ENCODE data around the gene VTI1A. TPM values are rescaled to one million over a fixed set of nuclear protein-coding genes. Genes with fewer than 3 reads are reported as not detected.

VTI1A gene
- polyA plus RNA-seq, 2 of the 4 experiments (the other 2 are of a cell fraction) = 17.0 to 25.3 TPM

DNA sequence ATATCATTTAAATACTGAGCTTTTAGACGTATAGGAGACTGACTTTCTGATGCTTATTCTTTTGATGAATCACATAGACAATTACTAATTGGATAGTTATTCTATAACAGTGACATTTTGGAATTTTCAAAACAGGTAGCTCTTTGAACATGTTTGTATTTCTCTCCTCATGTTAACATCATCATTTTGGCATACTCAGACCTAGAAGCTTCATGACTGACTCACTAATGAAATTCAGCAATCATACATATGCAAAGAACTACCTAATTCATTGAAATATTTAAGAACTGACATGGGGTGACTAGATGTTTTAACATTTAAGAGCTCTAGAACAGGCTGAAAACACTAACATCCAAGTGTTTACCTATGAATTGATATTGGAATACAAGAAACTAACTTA, 192.3 kb downstream of the VTI1A start:
- H3K9me3 ChIP-seq = no peaks in the 10 kb centered on the region
- TF ChIP-seq FOSB (CRISPR knock-in tag; IDR thresholded peaks at IDR 0.05) (no peak), ZSCAN20 (CRISPR knock-in tag; IDR thresholded peaks at IDR 0.05) (no peak), MAZ (IDR thresholded peaks at IDR 0.05; ENCODE audit: borderline replicate concordance, low read depth, low read length) (no peak), ZNF302 (CRISPR knock-in tag; IDR thresholded peaks at IDR 0.05) (no peak), HOXB5 (CRISPR knock-in tag; IDR thresholded peaks at IDR 0.05) (no peak), SREBF2 (IDR thresholded peaks at IDR 0.05) (no peak), EP300 (IDR thresholded peaks at IDR 0.05) (no peak), MAFK (IDR thresholded peaks at IDR 0.05; ENCODE audit: partially characterized antibody) (no peak), CBX2 (IDR thresholded peaks at IDR 0.05; ENCODE audit: borderline replicate concordance, low read depth) (no peak), RFX5 (IDR thresholded peaks at IDR 0.05) (no peak), MYC (IDR thresholded peaks at IDR 0.05; ENCODE audit: borderline replicate concordance, low read length) (no peak)
- TF ChIP-seq, protein P1, sequence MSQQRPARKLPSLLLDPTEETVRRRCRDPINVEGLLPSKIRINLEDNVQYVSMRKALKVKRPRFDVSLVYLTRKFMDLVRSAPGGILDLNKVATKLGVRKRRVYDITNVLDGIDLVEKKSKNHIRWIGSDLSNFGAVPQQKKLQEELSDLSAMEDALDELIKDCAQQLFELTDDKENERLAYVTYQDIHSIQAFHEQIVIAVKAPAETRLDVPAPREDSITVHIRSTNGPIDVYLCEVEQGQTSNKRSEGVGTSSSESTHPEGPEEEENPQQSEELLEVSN (IDR thresholded peaks at IDR 0.05; ENCODE audit: borderline replicate concordance, low read depth) = no peak
- TF ChIP-seq, protein P2, sequence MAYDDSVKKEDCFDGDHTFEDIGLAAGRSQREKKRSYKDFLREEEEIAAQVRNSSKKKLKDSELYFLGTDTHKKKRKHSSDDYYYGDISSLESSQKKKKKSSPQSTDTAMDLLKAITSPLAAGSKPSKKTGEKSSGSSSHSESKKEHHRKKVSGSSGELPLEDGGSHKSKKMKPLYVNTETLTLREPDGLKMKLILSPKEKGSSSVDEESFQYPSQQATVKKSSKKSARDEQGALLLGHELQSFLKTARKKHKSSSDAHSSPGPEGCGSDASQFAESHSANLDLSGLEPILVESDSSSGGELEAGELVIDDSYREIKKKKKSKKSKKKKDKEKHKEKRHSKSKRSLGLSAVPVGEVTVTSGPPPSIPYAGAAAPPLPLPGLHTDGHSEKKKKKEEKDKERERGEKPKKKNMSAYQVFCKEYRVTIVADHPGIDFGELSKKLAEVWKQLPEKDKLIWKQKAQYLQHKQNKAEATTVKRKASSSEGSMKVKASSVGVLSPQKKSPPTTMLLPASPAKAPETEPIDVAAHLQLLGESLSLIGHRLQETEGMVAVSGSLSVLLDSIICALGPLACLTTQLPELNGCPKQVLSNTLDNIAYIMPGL (CRISPR knock-in tag; IDR thresholded peaks at IDR 0.05; ENCODE audit: borderline replicate concordance) = no peak
- 42% methylated on average over 1 of the region's 1 CpG for WGBS (ENCODE audit: missing lambda C conversion rate)
- POLR2A ChIA-PET = no interaction called here
- H3K4me2 ChIP-seq = no peak overlapping the region
- peaks cover 34% of the 10 kb centered on the region for H3K4me1 ChIP-seq
- H3K27ac ChIP-seq = no peak overlapping the region
- ATAC-seq = no peak
- CTCF ChIA-PET = interaction anchor here (1.1 kb wide), 1 partner anchor 14 kb away, joined by 4 read pairs; no protein-coding TSS in a partner anchor
- H3K4me3 ChIP-seq = no peak overlapping the region
- no peak for DNase-seq (ENCODE audit: low read depth in 1 of 2, low spot score in 1 of 2)
- FAIRE-seq = no peak

DNA sequence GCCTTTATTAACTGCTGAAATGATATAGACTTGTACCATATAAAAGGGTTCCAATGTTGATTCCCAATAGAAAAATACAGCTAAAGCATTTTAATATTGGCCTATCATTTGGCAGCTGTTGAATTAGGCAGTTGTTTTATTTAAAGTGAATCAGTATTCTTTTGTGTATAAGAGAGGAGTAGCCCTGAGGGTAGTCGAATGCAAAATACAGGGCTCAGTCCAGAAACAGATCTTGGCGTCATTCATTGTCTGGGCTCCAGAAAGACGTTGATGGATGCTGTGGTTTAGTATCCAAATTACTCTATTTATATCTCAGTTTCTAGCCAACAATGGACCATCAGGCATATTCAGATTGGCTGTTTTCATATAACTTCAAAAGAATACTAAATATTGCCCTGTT, 193.6 kb downstream of the VTI1A start:
- H3K27ac ChIP-seq = no peak overlapping the region
- WGBS (ENCODE audit: missing lambda C conversion rate) = 77% methylated on average over 3 of the region's 3 CpGs
- ChIA-PET POLR2A (no interaction called here), CTCF (no interaction called here)
- ATAC-seq (no peak), FAIRE-seq (no peak), DNase-seq (ENCODE audit: low read depth in 1 of 2, low spot score in 1 of 2) (no peak)
- no peak overlapping the region for H3K4me3 ChIP-seq
- H3K9me3 ChIP-seq = no peaks in the 10 kb centered on the region
- peaks cover 31% of the 10 kb centered on the region; the same call in 2 of the 3 replicates for H3K4me1 ChIP-seq
- TF ChIP-seq EHMT2 (IDR thresholded peaks at IDR 0.05; ENCODE audit: low read depth) = no peak
- TF ChIP-seq CBX8 (IDR thresholded peaks at IDR 0.05) = no peak
- TF ChIP-seq RCOR1 (IDR thresholded peaks at IDR 0.05; ENCODE audit: low read depth, low read length) = no peak
- H3K4me2 ChIP-seq = no peak overlapping the region

DNA sequence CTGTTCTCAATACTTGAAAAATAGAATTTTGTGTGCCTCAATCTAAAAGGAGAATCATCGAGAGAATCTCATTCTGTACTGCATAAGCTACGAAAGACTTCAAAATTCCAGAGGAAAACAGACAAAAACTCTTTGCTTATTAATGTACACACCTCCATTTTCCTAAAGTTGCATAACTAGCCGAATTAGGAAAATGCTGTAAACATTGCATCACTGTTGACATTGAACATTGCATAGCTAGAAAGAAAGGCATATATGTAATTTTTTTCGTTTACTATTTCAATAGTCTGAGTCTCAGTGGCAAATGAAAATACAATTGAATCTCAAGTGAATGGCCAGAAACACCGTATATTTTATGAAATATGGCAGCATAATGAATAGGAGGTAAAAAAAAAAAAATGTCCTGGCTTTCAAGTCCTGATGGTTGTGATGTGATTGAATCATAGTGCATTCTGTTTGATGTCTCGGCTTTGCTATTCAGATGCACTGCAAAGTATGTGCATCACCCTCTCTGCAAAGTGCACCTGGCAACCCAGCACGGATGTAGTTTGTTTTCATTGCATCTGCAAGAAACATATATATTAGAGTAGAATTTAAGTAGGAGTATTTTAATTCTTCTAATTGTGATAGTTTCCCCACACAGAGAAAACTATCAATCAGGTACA, 196.7 kb downstream of the VTI1A start:
- ChIA-PET POLR2A (interaction anchor here (0.7 kb wide), 1 partner anchor 42 kb away, joined by 3 read pairs; no protein-coding TSS in a partner anchor), CTCF (interaction anchor here (0.8 kb wide), 1 partner anchor 27 kb away, joined by 3 read pairs; no protein-coding TSS in a partner anchor)
- Histone ChIP-seq H3K4me2 (peak overlapping the region; percentile 32; the same call in 2 of the 3 replicates), H3K4me3 (no peak overlapping the region), H3K27ac (no peak overlapping the region), H3K4me1 (peaks cover 19% of the 10 kb centered on the region; the same call in 2 of the 3 replicates), H3K9me3 (no peaks in the 10 kb centered on the region)
- 61% methylated on average over 7 of the region's 7 CpGs for WGBS (ENCODE audit: missing lambda C conversion rate)
- DNase-seq (ENCODE audit: low read depth in 1 of 2, low spot score in 1 of 2) = no peak
- FAIRE-seq = peak; percentile 39
- no peak for ATAC-seq
- TF ChIP-seq NFE2L2 (conservative IDR thresholded peaks at IDR 0.05; ENCODE audit: low read length) (no peak), CEBPB (IDR thresholded peaks at IDR 0.05) (peak; percentile 84 to 85), ZC3H11A (IDR thresholded peaks at IDR 0.05) (no peak), RAD21 (conservative IDR thresholded peaks at IDR 0.05 in 1 of 2, IDR thresholded peaks at IDR 0.05 in 1 of 2) (no peak), RFX5 (IDR thresholded peaks at IDR 0.05) (no peak), TP53 (CRISPR knock-in tag; IDR thresholded peaks at IDR 0.05) (no peak), POLR2A (IDR thresholded peaks at IDR 0.05; ENCODE audit: low read length) (no peak), MYC (IDR thresholded peaks at IDR 0.05; ENCODE audit: borderline replicate concordance, low read length) (no peak), HOXB13 (CRISPR knock-in tag; IDR thresholded peaks at IDR 0.05; ENCODE audit: low read depth) (no peak), CBX2 (IDR thresholded peaks at IDR 0.05; ENCODE audit: borderline replicate concordance, low read depth) (no peak), HEYL (CRISPR knock-in tag; IDR thresholded peaks at IDR 0.05) (no peak), HOXA7 (CRISPR knock-in tag; IDR thresholded peaks at IDR 0.05) (no peak), ZSCAN20 (CRISPR knock-in tag; IDR thresholded peaks at IDR 0.05) (no peak), SREBF2 (IDR thresholded peaks at IDR 0.05) (no peak), JUNB (IDR thresholded peaks at IDR 0.05) (0 out of 2 replicates have a peak, but pooled peaks have one; percentile 13)
- TF ChIP-seq, protein P3, sequence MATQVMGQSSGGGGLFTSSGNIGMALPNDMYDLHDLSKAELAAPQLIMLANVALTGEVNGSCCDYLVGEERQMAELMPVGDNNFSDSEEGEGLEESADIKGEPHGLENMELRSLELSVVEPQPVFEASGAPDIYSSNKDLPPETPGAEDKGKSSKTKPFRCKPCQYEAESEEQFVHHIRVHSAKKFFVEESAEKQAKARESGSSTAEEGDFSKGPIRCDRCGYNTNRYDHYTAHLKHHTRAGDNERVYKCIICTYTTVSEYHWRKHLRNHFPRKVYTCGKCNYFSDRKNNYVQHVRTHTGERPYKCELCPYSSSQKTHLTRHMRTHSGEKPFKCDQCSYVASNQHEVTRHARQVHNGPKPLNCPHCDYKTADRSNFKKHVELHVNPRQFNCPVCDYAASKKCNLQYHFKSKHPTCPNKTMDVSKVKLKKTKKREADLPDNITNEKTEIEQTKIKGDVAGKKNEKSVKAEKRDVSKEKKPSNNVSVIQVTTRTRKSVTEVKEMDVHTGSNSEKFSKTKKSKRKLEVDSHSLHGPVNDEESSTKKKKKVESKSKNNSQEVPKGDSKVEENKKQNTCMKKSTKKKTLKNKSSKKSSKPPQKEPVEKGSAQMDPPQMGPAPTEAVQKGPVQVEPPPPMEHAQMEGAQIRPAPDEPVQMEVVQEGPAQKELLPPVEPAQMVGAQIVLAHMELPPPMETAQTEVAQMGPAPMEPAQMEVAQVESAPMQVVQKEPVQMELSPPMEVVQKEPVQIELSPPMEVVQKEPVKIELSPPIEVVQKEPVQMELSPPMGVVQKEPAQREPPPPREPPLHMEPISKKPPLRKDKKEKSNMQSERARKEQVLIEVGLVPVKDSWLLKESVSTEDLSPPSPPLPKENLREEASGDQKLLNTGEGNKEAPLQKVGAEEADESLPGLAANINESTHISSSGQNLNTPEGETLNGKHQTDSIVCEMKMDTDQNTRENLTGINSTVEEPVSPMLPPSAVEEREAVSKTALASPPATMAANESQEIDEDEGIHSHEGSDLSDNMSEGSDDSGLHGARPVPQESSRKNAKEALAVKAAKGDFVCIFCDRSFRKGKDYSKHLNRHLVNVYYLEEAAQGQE (IDR thresholded peaks at IDR 0.05) = no peak
- TF ChIP-seq, protein P4, sequence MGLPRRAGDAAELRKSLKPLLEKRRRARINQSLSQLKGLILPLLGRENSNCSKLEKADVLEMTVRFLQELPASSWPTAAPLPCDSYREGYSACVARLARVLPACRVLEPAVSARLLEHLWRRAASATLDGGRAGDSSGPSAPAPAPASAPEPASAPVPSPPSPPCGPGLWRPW (IDR thresholded peaks at IDR 0.05) = peak; percentile 66; the same call in 1 of the 2 replicates

Measured in A549 (cell line).